ENCODE measurements around the gene NOB1. TPM values are rescaled to one million over a fixed set of nuclear protein-coding genes. Genes with fewer than 3 reads are reported as not detected.
"Not testable (repeated sequence)": the region's sequence is repeated elsewhere in the genome, so short reads cannot be mapped to it uniquely, and the experiment has no call there.

The NOB1 gene
- total RNA-seq, 1 experiment from 2014 or later, result 48.3 TPM

DNA sequence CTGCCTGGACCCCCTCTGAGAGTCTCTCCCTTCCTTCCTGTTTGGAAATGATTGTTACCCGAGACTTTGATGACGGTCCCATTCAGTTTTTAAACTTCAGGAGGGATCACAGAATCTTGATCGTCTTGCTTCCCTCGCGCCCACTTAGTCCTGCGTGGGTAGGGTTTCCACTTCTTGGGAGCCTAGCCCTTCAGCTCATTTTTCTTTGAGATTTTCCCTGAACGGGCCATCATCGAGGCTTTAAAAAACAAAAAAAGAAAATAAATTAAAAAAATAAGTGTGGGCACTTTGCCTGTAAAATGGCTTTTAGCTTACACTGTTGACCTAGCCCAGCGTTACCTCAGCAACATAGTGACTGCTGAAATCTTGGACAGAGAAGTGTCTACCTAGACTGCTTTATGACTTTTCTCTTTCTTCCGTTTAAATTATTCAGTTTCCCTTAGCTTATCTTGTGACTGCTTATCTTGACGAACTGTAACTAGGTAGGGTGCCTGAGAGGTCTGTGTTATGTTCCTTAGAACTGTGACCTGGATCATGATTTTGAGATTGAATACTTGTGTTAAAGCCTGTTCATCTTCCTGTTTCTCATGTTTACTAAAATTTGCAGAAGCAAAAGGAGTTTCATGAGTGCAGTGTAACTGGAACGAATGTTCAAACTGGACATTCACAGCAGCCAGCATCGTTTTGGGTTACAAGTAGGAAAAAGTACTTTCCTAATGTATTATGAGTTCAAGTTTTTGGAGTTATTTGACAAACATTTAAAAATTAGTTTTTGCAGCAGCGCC is 8.3 kb upstream of the NOB1 start:
- Histone ChIP-seq H3K4me3 (ENCODE audit: low read depth in 2 of 2, low read length in 2 of 2) (peak overlapping the region; percentile 85 to 92), H3K4me1 (ENCODE audit: control insufficient read depth, insufficient read depth, low read length) (peaks cover 7% of the 10 kb centered on the region), H3K27ac (ENCODE audit: low read length) (peak overlapping the region; percentile 93), H3K9me3 (ENCODE audit: control insufficient read depth, insufficient read depth, low read depth, low read length) (no peaks in the 10 kb centered on the region), H3K27me3 (ENCODE audit: control insufficient read depth, insufficient read depth, low read length) (no peaks in the 10 kb centered on the region), H3K36me3 (ENCODE audit: control insufficient read depth, insufficient read depth, low read length) (no peaks in the 10 kb centered on the region; the same call in 1 of the 2 replicates)
- DNase-seq (ENCODE audit: low read depth, low spot score) (no peak), ATAC-seq (peak; percentile 44)
- BruUV-seq (replicated peaks), result no TSS peak
- CTCF ChIA-PET, result no interaction called here
- TF ChIP-seq POLR2AphosphoS5 (IDR thresholded peaks at IDR 0.05; ENCODE audit: low read depth, low read length), result no peak
- no peak for TF ChIP-seq TCF7L2 (IDR thresholded peaks at IDR 0.05; ENCODE audit: low read depth, low read length)
- TF ChIP-seq SIN3A (IDR thresholded peaks at IDR 0.05; ENCODE audit: borderline replicate concordance, insufficient read depth, low read depth, low read length), result no peak
- intact Hi-C loops (cut with micrococcal nuclease; ENCODE audit: unreplicated experiment) (no loop called here), in situ Hi-C loops (cut with HindIII; ENCODE audit: low pct_unique_long_range_greater_than_20kb, low sequenced_read_pairs) (no loop called here)
- POLR2A ChIA-PET, result no interaction called here

DNA sequence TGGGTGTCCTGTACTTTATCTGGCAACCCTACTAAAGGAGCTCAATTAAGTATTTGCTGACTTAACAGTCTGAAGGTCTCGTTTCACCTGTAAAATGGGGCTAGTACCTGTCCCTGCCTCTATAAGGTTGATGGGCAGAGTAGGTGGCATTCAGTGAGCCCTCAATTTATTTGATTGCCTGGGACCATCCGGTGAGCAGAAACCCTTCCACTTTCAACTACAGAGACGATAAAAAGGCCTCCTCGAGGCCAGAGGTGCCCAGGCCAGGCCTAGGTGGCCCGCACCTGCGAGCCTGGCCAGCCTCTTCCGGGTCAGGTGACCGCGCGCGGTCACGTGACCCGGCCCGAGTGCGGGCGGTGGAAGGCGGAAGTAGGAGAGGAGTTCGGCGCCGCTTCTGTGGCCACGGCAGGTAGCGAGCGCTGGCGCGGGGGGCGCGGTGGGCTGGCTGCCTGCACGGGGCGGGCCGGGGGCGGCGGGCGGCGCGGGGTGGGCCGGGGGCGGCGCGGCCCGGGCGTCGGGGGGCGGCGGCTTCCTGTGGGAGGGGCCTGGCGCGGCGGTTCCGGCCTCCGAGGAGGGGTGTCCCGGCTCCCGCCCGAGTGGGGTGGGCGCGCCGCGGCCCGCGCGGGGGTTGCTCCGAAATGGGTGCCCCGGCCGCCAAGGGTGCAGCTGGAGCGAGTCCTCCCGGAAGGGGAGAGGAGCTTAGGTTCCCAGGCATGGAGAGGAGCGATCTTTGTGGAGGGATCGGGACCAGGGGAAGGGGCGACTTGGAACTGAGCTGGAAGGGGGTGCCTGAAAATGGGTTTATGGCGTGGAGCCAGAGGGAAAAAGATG is 7.5 kb upstream of the NOB1 start, which contains the start of gene WWP2:
WWP2 (plus strand) TSS at position 350 of the 831 bp plus-strand sequence. CDS start 24,679 bp downstream, outside the sequence.
- in situ Hi-C loops (cut with HindIII; ENCODE audit: low pct_unique_long_range_greater_than_20kb, low sequenced_read_pairs) (no loop called here), intact Hi-C loops (cut with micrococcal nuclease; ENCODE audit: unreplicated experiment) (no loop called here)
- ChIA-PET CTCF (interaction anchor here (0.6 kb wide), 1 partner anchor 37 kb away, joined by 7 read pairs; no protein-coding TSS in a partner anchor), POLR2A (no interaction called here)
- DNase-seq (ENCODE audit: low read depth, low spot score) (peak; percentile 18), ATAC-seq (peak; percentile 93)
- Histone ChIP-seq H3K27ac (ENCODE audit: low read length) (peak within 1 kb of the TSS; percentile 93), H3K9me3 (ENCODE audit: control insufficient read depth, insufficient read depth, low read depth, low read length) (no peaks in the 10 kb centered on the region), H3K4me3 (ENCODE audit: low read depth in 2 of 2, low read length in 2 of 2) (peak within 1 kb of the TSS; percentile 85 to 92), H3K36me3 (ENCODE audit: control insufficient read depth, insufficient read depth, low read length) (no peaks in the 10 kb centered on the region; the same call in 1 of the 2 replicates), H3K27me3 (ENCODE audit: control insufficient read depth, insufficient read depth, low read length) (no peaks in the 10 kb centered on the region), H3K4me1 (ENCODE audit: control insufficient read depth, insufficient read depth, low read length) (peaks cover 7% of the 10 kb centered on the region)
- TF ChIP-seq POLR2AphosphoS5 (IDR thresholded peaks at IDR 0.05; ENCODE audit: low read depth, low read length) (peak; percentile 46), SIN3A (IDR thresholded peaks at IDR 0.05; ENCODE audit: borderline replicate concordance, insufficient read depth, low read depth, low read length) (peak; percentile 71; the same call in 1 of the 2 replicates), TCF7L2 (IDR thresholded peaks at IDR 0.05; ENCODE audit: low read depth, low read length) (no peak)
- TF ChIP-seq, protein P1, sequence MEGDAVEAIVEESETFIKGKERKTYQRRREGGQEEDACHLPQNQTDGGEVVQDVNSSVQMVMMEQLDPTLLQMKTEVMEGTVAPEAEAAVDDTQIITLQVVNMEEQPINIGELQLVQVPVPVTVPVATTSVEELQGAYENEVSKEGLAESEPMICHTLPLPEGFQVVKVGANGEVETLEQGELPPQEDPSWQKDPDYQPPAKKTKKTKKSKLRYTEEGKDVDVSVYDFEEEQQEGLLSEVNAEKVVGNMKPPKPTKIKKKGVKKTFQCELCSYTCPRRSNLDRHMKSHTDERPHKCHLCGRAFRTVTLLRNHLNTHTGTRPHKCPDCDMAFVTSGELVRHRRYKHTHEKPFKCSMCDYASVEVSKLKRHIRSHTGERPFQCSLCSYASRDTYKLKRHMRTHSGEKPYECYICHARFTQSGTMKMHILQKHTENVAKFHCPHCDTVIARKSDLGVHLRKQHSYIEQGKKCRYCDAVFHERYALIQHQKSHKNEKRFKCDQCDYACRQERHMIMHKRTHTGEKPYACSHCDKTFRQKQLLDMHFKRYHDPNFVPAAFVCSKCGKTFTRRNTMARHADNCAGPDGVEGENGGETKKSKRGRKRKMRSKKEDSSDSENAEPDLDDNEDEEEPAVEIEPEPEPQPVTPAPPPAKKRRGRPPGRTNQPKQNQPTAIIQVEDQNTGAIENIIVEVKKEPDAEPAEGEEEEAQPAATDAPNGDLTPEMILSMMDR (IDR thresholded peaks at IDR 0.05), result no peak
- TF ChIP-seq, protein P2, sequence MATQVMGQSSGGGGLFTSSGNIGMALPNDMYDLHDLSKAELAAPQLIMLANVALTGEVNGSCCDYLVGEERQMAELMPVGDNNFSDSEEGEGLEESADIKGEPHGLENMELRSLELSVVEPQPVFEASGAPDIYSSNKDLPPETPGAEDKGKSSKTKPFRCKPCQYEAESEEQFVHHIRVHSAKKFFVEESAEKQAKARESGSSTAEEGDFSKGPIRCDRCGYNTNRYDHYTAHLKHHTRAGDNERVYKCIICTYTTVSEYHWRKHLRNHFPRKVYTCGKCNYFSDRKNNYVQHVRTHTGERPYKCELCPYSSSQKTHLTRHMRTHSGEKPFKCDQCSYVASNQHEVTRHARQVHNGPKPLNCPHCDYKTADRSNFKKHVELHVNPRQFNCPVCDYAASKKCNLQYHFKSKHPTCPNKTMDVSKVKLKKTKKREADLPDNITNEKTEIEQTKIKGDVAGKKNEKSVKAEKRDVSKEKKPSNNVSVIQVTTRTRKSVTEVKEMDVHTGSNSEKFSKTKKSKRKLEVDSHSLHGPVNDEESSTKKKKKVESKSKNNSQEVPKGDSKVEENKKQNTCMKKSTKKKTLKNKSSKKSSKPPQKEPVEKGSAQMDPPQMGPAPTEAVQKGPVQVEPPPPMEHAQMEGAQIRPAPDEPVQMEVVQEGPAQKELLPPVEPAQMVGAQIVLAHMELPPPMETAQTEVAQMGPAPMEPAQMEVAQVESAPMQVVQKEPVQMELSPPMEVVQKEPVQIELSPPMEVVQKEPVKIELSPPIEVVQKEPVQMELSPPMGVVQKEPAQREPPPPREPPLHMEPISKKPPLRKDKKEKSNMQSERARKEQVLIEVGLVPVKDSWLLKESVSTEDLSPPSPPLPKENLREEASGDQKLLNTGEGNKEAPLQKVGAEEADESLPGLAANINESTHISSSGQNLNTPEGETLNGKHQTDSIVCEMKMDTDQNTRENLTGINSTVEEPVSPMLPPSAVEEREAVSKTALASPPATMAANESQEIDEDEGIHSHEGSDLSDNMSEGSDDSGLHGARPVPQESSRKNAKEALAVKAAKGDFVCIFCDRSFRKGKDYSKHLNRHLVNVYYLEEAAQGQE (IDR thresholded peaks at IDR 0.05; ENCODE audit: insufficient read depth in 1 of 2, low read depth in 2 of 2, low read length in 1 of 2), result no peak
- BruUV-seq (replicated peaks), result no TSS peak

DNA sequence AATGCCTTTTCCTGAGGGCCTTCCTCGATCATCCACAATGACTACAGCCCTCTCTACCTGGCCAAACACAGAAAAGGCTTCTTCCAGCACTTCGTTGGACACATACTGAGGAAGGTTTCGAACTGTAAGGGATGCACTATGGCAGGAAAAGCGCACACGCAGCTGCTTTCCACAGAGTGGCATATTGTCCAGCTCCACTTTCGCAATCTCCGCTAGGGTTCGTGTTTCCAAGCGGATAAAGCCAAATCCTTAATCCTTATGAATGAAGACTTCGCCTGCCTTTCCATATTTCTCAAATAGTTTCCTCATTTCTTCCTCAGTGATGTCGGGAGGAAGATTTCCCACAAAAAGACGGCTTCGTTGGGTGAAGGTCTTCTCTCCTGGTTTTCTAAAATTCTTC is 2.6 kb upstream of the NOB1 start:
- ATAC-seq; CTCF ChIA-PET; H3K4me1 ChIP-seq (ENCODE audit: control insufficient read depth, insufficient read depth, low read length); H3K36me3 ChIP-seq (ENCODE audit: control insufficient read depth, insufficient read depth, low read length); in situ Hi-C loops (cut with HindIII; ENCODE audit: low pct_unique_long_range_greater_than_20kb, low sequenced_read_pairs); H3K27me3 ChIP-seq (ENCODE audit: control insufficient read depth, insufficient read depth, low read length); DNase-seq (ENCODE audit: low read depth, low spot score); BruUV-seq (replicated peaks); intact Hi-C loops (cut with micrococcal nuclease; ENCODE audit: unreplicated experiment); POLR2A ChIA-PET; H3K27ac ChIP-seq (ENCODE audit: low read length); H3K9me3 ChIP-seq (ENCODE audit: control insufficient read depth, insufficient read depth, low read depth, low read length): not testable (repeated sequence)
- peak overlapping the region; percentile 13 to 41; a peak in 2 of 4 replicates for H3K4me3 ChIP-seq (ENCODE audit: low read depth in 2 of 2, low read length in 2 of 2)

Measured in Panc1 (cell line).